GF-D8 (cell line): Measurements from ENCODE around the gene EDA.

Source experiments
- DNase-seq: peaks from one replicate; lab custom pipeline; 2025; lab: John Stamatoyannopoulos, UW

EDA gene

DNA sequence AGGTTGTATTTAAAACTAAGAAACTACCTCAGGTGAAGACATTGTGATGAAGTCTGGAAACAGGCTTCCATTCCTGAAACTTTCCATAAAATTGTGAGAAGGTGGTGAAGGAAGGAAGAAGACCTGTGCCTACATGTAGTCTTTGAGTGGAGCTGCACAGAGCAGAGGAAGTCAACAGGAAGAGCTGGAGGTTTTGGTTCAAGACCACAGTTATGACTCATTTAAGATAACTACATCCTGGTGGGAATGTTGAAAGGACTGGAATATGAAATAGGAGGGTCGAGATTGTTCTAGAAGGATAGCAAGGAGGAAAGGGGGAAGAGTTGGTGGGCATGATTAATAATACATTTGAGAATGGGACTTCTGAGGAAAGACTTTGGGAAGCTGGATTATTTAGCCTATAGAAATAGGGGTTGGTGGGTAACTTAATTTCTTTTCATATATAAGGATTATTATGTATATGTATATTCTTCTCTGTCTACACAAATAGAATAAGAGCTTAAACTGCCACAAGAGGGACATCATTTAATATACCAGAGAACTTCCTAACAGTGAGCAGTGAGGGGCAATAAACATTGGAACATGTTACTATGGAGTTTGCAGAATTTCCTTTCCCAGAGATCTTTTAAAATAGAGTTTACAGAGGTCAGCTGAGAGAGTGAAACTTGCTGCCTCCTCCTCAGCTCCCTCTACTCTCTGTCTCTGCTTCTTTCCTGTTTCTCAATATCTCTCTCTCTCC is 410.4 kb downstream of the EDA start:
- no peak for DNase-seq

DNA sequence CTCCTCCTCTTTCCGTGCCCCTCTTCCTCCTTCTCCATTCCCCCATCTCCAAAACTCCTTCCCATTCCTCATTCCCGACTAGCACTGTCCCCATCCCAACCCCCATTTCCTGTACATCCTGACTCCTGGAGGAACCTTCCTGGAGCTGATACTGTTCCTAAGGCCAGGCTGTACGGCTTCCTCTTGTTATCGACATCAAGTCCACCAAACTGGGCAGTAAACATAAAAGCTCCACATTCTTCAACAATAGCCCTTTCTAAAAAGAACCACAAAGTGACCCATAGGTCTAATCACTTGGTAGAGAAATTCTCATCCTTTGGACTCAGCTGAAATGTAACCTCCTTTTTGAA is 410.9 kb downstream of the EDA start:
- DNase-seq, result no peak

DNA sequence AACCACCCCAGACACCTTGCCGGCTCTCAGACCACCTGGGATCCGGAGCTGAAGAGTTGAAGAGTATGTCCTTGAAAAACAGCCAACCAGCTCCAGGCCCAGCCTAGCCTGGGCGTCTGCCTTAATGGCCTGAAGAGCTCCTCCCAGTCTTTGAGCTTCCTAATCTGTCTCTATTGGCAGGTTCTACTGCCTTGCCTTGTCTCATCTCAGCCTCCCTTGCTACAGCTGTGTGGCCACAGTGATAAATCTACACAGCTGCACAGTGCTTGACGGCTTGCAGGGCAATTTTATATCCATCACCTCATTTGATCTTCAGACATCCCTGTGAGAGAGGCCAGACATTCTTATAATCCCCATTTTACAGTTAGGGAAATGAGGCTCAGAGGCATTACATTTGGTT is 413.9 kb downstream of the EDA start:
- DNase-seq, result no peak

DNA sequence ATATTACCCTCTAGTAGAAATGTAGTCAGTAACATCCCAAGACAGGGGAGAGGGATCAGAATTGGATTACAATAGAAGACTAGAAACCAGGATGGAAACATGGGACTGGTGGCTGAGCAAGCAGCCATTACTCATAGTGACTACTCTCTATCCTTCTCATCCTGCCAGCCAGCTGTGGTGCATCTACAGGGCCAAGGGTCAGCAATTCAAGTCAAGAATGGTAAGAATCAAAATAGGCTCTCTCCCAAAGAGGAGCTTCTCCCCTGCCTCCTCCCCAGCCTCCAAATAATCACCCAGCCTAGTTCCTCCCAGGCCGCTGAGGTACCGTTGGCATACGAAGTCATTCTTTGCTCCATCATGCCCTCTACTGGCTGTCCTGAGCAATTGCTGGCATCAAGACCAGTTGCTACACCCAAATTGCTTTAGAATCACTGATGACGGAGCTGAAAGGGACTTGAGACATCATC is 414.4 kb downstream of the EDA start:
- DNase-seq, result no peak

DNA sequence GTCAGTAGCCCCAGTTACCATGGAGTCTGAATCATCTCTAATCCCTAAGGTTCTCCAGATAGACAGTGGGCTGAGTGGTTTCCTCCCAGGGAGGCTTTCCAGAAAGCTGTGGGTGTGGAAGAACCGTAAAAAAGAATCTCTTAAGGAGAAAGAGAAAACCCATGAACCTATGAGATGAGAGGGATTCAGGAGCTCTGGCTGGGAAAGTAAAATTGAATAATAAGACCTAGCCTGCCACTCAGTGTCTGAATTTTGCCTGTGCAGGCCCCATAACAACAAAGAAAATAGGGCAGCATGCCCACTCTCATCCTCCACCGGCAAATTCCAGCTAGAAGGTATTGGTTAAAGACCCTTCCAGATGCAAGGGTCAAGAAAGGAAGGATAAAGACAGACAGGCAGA is 416.9 kb downstream of the EDA start:
- DNase-seq, result no peak

DNA sequence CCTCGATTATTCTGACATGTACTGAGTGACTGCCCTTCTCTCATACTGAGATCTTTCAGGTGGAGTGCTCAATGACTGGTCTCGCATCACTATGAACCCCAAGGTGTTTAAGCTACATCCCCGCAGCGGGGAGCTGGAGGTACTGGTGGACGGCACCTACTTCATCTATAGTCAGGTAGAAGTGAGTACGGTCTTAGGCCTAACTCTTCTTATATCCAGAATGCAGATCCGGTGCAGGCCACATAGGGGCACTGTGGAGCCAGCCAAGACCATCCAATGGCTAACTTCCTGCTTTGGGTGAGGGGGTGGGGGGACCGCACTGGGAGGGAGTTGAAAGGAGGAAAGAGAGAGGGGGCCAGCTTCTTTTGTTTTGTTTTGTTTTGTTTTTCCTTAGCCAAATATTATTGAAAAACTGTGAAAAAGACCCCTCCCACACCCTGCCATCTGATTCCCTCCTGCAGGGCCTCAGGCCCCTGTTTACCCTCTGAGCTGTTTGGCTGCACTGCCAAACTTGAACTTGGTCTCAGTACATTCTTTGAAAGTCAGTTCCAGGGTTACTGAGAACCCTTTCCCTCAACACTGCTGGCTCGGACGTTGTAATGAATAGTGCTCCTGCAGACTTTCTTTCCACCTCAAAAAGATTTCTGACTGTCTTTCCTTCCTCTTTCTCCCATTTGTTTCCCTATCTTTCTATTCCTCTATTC is 417.6 kb downstream of the EDA start:
- no peak for DNase-seq

DNA sequence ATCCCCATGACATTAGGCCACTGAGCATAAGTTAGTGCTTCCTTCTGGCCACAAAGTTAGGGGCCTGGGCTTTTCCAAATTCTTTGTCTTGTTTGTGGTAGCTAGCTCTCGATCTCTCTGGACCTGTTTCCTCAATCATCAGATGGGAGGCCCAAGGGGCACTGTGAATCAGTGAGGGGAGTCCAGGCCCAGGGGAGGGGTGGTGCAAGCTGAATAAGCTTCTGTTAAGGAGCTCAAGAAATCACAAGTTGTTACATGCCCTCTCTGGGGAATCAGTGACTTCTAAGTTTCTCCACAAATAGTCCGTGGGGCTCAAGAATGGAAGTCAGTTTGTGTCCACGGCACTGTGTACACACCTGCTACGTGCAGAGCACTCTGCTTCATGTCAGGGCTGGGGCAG is 418.7 kb downstream of the EDA start:
- no peak for DNase-seq

DNA sequence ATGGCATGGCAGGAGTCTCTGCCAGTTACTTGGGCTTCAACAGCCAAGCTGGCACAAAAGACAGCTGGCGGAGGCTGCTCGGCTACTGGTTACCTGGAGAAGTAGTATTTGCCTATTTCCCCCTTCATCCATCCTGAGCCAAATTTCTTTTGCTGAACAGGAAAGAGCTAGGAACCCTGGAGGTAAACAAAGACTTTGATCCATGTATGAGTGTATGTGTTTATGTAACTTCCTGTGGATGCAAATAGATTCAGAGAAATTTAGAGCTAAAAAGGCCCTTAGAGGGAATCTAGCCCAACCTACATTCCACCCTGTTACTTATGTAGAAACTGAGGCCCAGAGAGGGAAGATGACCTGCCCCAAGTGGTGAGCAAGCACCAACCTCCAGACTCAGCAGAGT is 422.6 kb downstream of the EDA start:
- DNase-seq, result no peak

DNA sequence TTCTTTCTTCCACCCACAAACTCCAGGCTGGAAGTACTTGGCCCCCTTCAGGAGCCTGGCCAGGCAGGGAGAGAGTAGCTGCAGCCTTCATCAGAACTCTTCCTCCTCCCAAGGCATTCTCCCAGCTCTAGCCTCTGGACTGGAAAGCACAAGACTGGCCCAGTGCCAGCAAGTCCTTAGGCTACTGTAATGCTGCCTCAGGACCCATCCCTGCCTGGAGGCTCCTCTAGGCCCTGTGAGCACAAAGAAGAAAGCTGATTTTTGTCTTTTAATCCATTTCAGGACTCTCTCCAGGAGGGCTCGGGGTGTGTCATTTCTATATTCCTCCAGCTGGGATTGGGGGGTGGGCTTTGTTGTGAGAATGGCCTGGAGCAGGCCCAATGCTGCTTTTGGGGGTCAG is 423.0 kb downstream of the EDA start:
- DNase-seq, result no peak

DNA sequence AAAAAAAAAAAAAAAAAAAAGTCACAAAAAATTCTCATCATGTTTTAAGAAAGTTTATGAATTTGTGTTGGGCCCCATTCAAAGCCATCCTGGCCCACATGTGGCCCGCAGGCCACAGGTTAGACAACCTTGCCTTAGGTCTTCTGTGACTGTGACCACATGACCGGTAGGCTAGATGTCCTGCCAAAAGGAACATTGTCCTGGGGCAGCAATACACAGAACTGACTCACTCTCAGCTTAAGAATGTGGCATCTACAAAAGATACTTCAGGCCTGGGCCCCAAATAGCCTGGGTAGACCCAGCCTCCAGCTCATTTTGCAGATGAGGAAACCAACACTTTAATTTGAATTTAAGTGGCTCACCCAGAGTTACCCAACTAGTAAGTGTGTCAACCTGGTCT is 423.8 kb downstream of the EDA start:
- DNase-seq, result no peak

DNA sequence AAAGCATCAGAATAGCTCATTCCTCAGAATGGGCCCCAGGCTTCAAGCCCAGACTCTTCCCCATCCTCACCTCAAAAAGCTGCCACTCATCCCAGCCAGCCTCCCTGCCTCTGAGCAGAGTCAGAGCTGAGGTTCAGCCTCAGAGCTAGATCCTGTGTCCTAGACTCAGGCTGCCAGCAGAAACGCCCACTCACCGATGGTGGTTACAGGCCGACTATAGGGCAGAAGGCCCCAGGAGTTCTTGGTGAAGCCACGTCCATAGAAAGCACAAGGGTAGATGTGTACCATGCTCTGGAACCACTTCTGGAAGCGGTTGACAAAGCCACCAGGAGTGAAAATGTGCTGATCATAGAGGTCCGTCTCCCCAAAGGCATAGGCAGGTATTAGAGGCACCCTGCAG is 426.1 kb downstream of the EDA start:
- no peak for DNase-seq

DNA sequence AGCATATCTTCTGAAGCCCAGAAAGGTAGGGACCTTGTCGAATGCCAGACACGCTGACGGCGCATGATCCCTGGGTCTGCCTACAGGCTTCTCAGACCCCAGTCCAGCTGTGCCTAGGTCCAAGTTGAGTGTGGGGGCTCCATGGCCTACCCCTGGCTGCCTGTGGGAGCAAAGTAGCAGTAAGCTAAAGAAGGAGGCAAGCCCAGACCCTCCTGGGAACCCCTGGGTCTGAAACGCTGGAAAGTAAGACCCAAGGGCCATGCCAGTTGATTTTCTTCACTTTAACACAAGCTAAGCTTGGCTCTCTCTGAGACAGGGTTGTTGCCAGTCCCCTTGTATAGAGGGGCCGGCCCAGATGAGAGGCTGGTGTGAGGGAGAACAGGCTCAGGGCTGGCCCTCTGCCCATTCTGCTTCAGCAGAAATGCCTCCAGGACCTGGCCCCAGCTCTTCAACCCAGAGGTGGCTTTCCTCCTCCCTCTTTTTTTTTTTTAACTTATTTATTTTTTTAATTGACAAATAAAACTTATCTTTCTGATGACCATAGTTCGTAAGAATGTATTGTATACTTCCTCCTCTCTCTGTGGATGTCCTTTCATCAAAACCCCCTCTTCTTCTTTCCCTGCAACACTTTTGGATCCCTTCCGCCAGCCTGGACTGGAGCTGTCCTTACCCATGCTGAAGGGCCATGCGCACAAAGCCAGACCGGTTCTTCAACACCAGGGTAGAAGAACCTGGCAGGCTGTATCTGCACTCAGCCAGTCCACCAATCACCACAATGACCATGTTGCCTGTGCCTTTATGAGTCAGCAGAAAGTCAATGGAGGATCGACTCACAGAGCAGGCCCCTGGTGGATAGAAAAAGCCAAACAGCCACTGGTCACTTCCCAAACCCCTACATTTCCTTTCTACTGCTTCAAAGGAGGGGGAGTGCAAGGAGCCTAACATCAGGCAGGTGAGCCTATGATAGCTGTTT is 426.8 kb downstream of the EDA start:
- DNase-seq, result no peak

DNA sequence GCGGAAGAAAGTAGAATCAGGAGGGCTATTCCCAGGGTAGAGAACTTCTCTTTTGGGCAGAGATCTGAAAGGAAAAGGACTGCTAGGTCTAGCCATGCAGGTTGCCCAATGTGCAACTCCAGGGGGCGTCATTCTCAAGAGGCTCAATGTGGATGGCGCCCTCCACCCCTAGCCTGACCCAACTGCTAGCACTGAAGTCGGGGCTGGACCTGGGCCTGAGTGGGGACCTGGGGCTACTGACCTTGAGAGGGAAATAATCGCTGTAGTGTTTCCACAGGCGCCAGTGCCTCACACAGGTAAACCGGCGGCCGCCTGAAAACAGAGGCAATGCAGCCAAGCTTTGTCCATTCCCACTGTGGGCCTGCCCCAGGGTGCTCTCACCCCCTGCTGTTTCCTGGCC is 427.8 kb downstream of the EDA start:
- DNase-seq, result no peak

DNA sequence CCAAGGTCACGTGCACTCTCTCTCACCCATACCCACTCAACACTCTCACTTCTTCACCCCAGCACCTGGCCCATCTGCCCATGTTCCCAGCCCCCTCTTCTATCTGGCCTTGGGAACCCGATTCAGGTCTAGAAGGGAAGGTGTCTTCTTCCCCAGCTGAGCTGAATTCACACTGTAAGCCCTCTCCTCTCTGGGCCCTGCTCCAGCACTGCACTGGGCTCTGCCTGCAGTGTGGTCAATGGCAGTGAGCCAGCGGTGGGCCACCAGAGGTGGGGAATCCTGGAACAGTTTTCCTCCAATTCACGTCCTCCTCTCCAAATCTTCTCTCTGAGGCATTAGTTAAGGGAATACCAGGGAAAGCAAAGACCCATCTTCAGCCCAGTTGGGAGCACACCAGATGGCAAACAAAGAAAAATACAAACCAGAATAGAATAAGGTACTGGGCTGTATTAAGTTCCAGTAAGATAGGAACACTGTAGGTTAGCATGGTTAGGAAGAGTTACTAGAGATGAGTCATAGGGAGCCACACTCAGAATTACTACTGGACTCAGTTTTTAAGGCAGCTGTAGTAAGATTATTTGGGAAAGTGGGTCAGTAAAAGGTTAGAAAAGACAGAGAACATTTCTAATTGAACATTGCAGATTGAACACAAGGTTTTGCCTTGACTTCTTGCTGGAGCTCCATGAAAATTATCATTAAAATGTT is 428.8 kb downstream of the EDA start:
- no peak for DNase-seq

DNA sequence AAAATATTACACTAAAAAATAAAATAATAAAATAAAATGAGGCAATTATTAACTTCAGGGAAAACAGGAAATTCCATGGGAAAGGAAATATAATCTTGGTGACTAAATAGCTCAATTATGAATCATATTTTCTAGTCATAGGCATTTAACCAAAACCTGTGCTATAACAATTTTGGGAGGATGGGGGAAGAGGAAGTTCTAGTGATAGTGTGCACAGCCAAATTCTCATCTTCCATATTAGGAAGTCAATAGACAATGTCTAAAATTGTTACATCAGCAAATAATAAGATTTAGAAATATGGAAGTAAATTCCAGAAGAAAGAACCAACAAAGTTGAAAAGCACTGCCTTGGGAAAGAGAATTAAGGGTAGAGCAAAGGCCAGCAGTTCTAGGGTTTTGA is 431.1 kb downstream of the EDA start:
- DNase-seq, result no peak

DNA sequence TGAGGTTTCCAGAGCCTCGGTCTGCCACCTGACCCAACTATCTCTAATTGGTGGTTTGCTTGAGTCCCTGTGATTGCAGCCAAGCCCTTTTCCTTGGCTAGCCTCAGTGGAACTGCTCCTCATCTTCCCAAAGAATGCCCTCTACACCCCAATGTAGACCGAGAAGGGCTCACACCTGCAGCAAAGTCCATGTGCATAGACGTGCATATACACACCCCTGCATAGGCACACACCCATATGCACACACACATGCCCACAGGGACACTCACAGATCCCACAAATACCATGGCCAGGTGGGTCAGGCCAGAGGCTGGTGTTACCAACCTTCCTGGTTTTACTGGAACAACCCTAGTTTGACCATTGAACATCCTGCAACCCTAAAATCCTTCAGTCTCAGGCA is 433.5 kb downstream of the EDA start:
- DNase-seq, result no peak

DNA sequence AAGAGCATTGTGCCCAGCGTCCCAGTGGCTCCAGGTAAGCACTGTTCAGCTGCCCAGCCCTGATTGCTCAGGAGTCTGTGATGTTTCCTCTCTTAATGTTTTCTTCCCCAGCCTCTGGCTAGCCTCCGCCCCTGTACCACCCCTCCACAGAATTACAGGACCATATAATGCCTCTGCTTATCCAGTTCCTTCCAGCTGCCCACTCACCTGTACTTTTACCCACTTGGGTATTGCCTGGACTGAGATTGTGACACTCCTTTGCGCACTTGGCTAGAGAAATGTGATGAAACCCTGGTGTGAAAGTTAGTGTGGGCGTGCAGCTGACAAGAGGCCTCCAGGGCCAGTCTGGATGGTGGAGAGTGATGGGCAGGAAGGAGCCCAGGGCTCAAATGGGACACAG is 434.0 kb downstream of the EDA start, which contains the start of gene AWAT2:
Gene AWAT2 (minus strand): TSS at position 14 of the 400 bp plus-strand sequence. CDS start 6 bp downstream, at position 8.
- DNase-seq, result no peak

DNA sequence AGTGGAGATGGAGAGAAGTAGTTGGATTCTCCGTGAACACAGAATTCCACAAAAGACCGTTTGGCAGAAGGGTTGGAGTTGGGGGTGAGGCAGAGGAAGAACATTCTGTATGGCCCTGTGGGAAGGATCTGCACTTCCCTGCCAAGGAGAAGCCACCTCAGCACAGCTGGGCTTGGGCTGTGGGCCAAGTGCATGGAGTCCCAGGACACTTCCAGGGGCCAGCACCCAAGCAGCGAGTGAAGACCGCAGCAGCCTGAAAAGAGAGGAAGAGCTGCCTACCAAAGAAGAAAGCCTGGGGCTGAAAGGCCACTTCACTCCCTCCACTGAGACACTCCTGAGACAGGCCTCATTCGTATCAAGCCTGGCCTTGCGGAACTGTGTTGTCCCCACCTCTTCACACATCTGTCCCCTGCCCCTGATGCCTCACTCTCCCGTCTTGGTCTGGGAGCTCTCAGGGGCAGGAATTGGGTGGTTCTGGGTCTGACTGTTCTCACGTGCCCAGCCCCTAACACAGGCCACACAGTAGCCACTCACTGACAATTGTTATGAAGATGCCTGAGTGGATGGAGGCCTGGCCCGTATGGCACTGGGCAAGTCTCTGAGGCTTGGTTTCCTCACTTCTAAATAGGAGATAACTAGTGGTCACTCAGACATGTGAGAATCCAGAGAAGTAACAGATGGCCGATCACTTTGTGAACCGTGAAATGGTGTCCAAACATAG is 437.1 kb downstream of the EDA start:
- DNase-seq, result no peak

DNA sequence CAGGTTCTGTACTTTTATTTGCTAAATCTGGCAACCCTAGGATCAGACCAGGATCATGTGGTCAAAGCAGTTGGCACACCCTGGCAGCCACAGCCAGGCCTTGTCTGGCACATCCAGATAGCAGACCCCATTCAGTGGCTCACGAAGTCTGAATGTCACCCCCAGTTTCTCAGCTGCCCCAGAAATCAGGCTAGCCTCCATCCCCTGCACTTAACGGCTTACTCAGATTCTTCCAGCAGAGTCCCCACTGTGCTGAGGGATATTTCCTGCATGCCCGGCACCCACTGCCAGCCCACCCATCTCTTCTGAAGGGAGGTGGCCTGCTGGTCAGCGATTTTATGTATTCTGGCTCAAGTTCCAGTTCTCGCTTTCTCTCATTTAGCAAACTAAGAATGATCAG is 438.5 kb downstream of the EDA start:
- DNase-seq, result no peak

DNA sequence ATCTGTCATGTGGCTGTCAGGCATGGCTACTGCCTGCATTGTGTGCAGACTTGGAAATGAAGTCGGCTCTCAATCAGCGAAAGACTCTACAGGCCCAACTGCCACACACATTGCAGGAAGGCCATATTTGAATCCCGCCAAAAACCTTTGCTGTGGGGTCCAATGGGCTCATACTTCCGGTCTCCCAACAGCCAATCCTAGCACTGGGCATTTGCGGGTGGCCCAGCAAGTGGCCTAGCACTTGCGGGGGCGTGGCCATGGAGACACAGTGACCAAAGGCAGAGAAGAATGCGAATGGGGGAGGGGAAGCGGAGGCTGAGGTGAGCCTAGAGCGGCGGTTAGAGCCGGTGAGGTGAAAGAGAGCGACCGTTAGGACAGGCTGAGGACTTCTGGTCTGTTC is 446.2 kb downstream of the EDA start, which contains the start of gene OTUD6A:
Gene OTUD6A (plus strand): TSS at position 382 of the 400 bp plus-strand sequence. CDS start 68 bp downstream, outside the sequence.
- DNase-seq, result no peak

DNA sequence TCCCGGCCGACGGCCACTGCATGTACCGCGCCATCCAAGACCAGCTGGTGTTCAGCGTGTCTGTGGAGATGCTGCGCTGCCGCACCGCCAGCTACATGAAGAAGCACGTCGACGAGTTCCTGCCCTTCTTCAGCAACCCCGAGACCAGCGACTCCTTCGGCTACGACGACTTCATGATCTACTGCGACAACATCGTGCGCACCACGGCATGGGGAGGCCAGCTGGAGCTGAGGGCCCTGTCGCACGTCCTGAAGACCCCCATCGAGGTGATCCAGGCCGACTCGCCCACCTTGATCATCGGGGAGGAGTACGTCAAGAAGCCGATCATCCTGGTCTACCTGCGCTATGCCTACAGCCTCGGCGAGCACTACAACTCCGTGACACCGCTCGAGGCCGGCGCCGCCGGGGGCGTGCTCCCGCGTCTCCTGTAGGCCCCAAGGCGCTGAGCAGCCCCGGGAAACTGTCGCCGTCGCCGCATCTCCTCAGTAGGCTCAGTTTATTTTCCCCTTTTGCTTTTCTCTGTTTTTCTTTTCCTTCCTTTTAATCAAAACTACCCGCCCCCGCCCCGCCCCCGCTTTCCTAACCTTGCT is 447.1 kb downstream of the EDA start:
- no peak for DNase-seq
